ENCODE measurements around the gene ADA. TPM values are rescaled to one million over a fixed set of nuclear protein-coding genes. Genes with fewer than 3 reads are reported as not detected.

The ADA gene
- total RNA-seq, 4 donors from 2014 or later = 2.6 to 5.4 (median 2.9) TPM

- TF ChIP-seq POLR2AphosphoS5 (IDR thresholded peaks at IDR 0.05) (no peak), EP300 (IDR thresholded peaks at IDR 0.05; ENCODE audit: low read depth) (no peak), CTCF (IDR thresholded peaks at IDR 0.05) (no peak), POLR2A (IDR thresholded peaks at IDR 0.05) (no peak)
- WGBS, 2 donors (ENCODE audit: low coverage in 1 of 2) = 78% methylated on average over 3 of the region's 3 CpGs; no CpG with 5 or more reads in 1 of the 2 donors
- Histone ChIP-seq H3K27me3 (no peaks in the 10 kb centered on the region), H3K27ac (no peak overlapping the region), H3K36me3 (no peaks in the 10 kb centered on the region), H3K9me3 (no peaks in the 10 kb centered on the region), H3K4me1 (peaks cover 0 to 53% (median 17%) of the 10 kb centered on the region in 4 donors), H3K4me3 (no peak overlapping the region)
- intact Hi-C loops (cut with DNase I; ENCODE audit: low total_unique reads) = no loop called here
- DNase-seq = no peak
- in situ Hi-C loops (cut with MboI; ENCODE audit: low pct_ligation_motif_present in 1 of 4, low pct_unique_long_range_greater_than_20kb in 1 of 4, low sequenced_read_pairs in 3 of 4) = no loop called here
Measured at GRCh38 chr20:44649126-44649525, 2.4 kb downstream of the ADA start.

- WGBS, 2 donors (ENCODE audit: low coverage in 1 of 2) = 83 to 87% methylated on average over 3 to 7 of the region's 7 CpGs
- peaks cover 0 to 58% (median 20%) of the 10 kb centered on the region in 4 donors for H3K4me1 ChIP-seq
Measured at GRCh38 chr20:44648579-44648978, 2.9 kb downstream of the ADA start.

GRCh38 chr20:44648068-44648467, 3.4 kb downstream of the ADA start:
- peaks cover 5 to 62% (median 24%) of the 10 kb centered on the region in 4 donors for H3K4me1 ChIP-seq
- H3K36me3 ChIP-seq = no peaks in the 10 kb centered on the region
- no peaks in the 10 kb centered on the region for H3K9me3 ChIP-seq
- intact Hi-C loops (cut with DNase I; ENCODE audit: low total_unique reads) = no loop called here
- TF ChIP-seq POLR2A (IDR thresholded peaks at IDR 0.05) (no peak), POLR2AphosphoS5 (IDR thresholded peaks at IDR 0.05) (no peak), CTCF (IDR thresholded peaks at IDR 0.05) (no peak), EP300 (IDR thresholded peaks at IDR 0.05; ENCODE audit: low read depth) (no peak)
- DNase-seq = no peak
- no peaks in the 10 kb centered on the region for H3K27me3 ChIP-seq
- peak overlapping the region in 2 of 4 donors; percentile 46 to 77 for H3K27ac ChIP-seq
- no peak overlapping the region for H3K4me3 ChIP-seq
- 88% methylated on average over 5 of the region's 5 CpGs; no CpG with 5 or more reads in 1 of the 2 donors for whole genome bisulfite sequencing, 2 donors (ENCODE audit: low coverage in 1 of 2)
- in situ Hi-C loops (cut with MboI; ENCODE audit: low pct_ligation_motif_present in 1 of 4, low pct_unique_long_range_greater_than_20kb in 1 of 4, low sequenced_read_pairs in 3 of 4) = no loop called here

More at GRCh38 chr20:44648579-44648978, 2.9 kb downstream of the ADA start:
- H3K27me3 ChIP-seq = no peaks in the 10 kb centered on the region
- H3K9me3 ChIP-seq = no peaks in the 10 kb centered on the region
- H3K4me3 ChIP-seq = no peak overlapping the region
- no peak for TF ChIP-seq POLR2A (IDR thresholded peaks at IDR 0.05)
- no peak for TF ChIP-seq CTCF (IDR thresholded peaks at IDR 0.05)
- TF ChIP-seq EP300 (IDR thresholded peaks at IDR 0.05; ENCODE audit: low read depth) = no peak
- no peak for TF ChIP-seq POLR2AphosphoS5 (IDR thresholded peaks at IDR 0.05)
- H3K27ac ChIP-seq = no peak overlapping the region
- intact Hi-C loops (cut with DNase I; ENCODE audit: low total_unique reads) = no loop called here
- in situ Hi-C loops (cut with MboI; ENCODE audit: low pct_ligation_motif_present in 1 of 4, low pct_unique_long_range_greater_than_20kb in 1 of 4, low sequenced_read_pairs in 3 of 4) = no loop called here
- no peaks in the 10 kb centered on the region for H3K36me3 ChIP-seq
- DNase-seq = no peak

GRCh38 chr20:44646641-44647274, 4.7 kb downstream of the ADA start:
- in situ Hi-C loops (cut with MboI; ENCODE audit: low pct_ligation_motif_present in 1 of 4, low pct_unique_long_range_greater_than_20kb in 1 of 4, low sequenced_read_pairs in 3 of 4) = no loop called here
- peak; percentile 36 for DNase-seq
- no peak for TF ChIP-seq EP300 (IDR thresholded peaks at IDR 0.05; ENCODE audit: low read depth)
- TF ChIP-seq POLR2A (IDR thresholded peaks at IDR 0.05) = no peak
- TF ChIP-seq CTCF (IDR thresholded peaks at IDR 0.05) = no peak
- no peak for TF ChIP-seq POLR2AphosphoS5 (IDR thresholded peaks at IDR 0.05)
- H3K9me3 ChIP-seq = no peaks in the 10 kb centered on the region
- intact Hi-C loops (cut with DNase I; ENCODE audit: low total_unique reads) = no loop called here
- H3K4me1 ChIP-seq = peaks cover 17 to 68% (median 36%) of the 10 kb centered on the region in 4 donors
- H3K27me3 ChIP-seq = no peaks in the 10 kb centered on the region
- H3K36me3 ChIP-seq = no peaks in the 10 kb centered on the region
- H3K27ac ChIP-seq = peak overlapping the region; percentile 33 to 77 (median 49)
- WGBS, 2 donors (ENCODE audit: low coverage in 1 of 2) = 57 to 71% methylated on average over 2 to 10 of the region's 10 CpGs
- H3K4me3 ChIP-seq = no peak overlapping the region
